Endothelial cell of coronary artery (primary cell): ENCODE results near the gene P3H2. TPM values are rescaled to one million over a fixed set of nuclear protein-coding genes. Genes with fewer than 3 reads are reported as not detected.

Experiments
- total RNA-seq: library from RNA; depleted of rRNA; stranded (reverse); fragments of >200 nt; gene quantifications from 2 replicates; pipeline ENCODE4 v1.2.3, GENCODE V29; 2014

Gene P3H2
- total RNA-seq = 1.4 and 5.0 TPM in 2 replicates

DNA sequence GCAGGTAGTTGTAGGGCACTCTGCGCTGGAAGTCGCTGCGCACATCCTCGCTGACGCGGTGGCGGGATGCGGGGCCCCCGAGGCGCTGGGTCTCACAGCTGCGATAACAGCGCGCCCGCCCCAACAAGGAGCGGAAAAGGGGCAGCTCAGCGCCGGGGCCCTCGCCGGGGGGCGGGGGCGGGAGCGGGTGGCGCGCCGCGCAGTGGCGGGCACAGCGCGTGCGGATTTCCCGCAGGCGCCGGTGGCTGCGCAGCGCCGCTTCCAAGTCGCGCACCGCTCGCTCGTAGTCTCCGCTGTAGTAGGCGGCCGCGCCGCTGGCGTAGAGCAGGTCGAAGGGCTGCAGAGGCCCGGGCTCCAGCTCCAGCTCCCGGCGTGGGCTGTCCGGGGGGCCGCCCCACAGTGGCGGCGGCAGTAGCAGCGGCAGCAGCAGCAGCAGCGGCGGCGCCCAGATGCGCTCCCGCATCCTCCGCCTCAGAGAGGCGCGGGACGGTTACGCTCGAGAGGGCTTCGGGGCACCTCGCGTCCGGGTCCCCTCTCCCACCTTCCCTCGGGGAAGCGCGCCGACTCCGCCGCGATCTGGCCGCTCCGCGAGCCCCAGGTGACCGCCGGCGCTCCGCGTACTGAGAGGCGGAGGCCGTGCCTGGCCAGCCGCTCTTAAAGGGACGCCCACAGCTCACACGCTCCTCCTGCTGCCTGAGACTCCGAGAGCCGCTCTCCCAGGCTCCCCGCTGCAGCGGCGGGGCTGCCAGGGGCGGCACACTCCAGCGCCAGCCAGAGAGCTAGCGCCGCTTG, at the start of gene P3H2:
P3H2 (minus strand) TSS at position 629 of the 792 bp plus-strand sequence; CDS start at position 463, 166 bp downstream.

Other genes with a start within 250 kb of the P3H2 start
- 0.09 and 0.47 TPM in 2 replicates for gene CLDN1, start 201.5 kb upstream of the P3H2 start, total RNA-seq